GM18867 (cell line): Measurements from ENCODE around the gene UBE2M.

Experiments
- ATAC-seq: cut with Tn5 transposase; IDR thresholded peaks from one replicate; pipeline ENCODE4 v1.9.1; 2021; ENCODE audit warnings: mild to moderate bottlenecking, moderate library complexity; ENCODE audit not compliant: unreplicated experiment

The UBE2M gene

GRCh38 chr19:58571575-58571947 is 13.2 kb upstream of the UBE2M start:
- ATAC-seq = no peak

- ATAC-seq = no peak
These were observed 12.6 kb upstream of the UBE2M start for GRCh38 chr19:58570770-58571574.

- ATAC-seq = no peak
These were observed 11.7 kb upstream of the UBE2M start for GRCh38 chr19:58569943-58570670.

DNA sequence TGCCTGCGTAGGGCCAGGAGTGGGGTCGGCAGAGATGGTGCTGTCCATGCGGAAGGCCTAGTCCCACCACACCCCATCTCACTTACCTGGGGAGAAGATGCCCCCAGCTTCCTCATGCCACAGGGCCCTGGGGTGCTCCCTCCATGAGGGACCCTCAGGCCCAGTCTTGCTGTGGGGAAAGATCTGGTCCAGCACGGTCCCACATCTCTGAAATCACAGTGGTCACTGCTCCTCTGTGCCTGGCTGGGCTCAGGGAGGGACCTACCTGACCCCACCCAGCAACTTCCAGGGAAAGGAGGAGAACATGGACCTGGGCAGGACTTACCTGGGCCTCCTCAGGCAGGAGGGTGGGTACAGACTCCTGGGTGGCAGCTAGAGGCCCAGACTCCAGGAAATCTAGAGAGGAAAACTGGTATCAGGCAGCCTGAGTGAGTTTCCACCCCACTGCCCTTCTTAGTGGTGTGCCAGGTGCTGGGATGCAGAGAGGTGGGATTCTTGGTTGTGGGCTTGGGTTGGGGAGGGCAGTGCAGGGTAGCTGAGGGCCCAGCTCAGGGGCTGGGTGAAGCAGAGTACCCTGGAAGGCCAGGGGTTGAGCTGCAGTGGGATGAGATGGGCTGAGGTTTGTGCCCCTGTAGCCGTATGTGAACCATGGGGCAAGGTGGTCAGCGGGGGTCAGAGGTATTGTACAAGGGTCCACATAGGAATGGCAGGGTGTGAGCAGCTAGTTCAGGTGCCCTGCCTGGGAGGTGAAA is 11.0 kb upstream of the UBE2M start:
- no peak for ATAC-seq

- no peak for ATAC-seq
These were observed 10.2 kb upstream of the UBE2M start for GRCh38 chr19:58568453-58569130.

DNA sequence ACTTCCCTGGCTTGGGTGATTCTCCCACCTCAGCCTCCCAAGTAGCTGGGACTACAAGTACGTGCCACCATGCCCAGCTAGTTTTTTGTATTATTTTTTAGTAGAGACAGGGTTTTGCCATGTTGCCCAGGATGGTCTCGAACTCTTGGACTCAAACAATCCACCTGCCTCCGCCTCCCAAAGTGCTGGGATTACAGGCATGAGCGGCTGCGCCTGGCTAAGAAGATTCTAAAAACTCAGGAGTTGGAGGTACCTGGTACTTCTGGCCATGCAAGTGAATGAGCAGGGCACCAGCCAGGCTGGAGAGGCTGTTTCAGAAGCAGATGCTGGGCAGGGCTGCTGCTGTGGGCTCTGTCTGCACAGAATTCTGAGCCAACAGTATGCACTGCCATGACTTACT is 8.6 kb upstream of the UBE2M start:
- no peak for ATAC-seq

GRCh38 chr19:58563823-58564222 is 5.4 kb upstream of the UBE2M start:
- no peak for ATAC-seq

- no peak for ATAC-seq
These were observed 4.7 kb upstream of the UBE2M start for GRCh38 chr19:58563034-58563573.

DNA sequence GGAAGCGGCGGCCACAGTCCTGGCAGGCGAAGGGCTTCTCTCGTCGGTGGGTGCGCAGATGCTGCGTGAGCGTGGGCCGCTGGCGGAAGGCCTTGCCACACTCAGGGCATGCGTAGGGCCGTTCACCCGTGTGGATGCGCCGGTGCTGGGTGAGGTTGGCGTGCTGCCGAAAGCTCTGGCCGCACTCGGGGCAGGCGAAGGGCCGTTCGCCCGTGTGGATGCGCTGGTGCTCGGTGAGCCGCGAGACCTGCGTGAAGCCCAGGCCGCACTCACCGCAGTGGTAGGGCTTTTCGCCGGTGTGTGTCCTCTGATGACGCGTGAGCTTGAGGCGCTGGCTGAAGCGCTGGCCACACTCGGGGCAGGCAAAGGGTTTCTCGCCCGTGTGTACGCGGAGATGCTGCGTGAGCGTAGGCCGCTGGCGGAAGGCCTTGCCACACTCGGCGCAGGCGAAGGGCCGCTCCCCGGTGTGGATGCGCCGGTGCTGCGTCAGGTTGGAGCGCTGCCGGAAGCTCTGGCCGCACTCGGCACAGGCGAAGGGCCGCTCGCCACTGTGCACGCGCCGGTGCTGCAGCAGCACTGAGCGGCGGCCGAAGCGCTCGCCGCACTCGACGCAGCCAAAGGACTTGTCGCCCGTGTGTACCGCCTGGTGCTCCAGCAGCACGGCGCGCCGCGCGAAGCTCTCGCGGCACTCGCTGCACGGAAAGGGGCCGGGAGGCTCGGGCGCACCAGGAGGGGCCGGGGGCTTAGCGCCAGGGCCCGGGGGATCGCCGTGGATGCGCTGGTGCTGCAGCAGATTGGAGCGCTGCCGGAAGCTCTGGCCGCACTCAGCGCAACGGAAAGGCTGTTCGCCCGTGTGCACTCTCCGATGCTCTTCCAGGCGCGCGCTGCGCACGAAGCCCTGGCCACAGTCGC is 4.0 kb upstream of the UBE2M start:
- ATAC-seq = no peak

GRCh38 chr19:58561373-58562121 is 3.1 kb upstream of the UBE2M start:
- no peak for ATAC-seq

DNA sequence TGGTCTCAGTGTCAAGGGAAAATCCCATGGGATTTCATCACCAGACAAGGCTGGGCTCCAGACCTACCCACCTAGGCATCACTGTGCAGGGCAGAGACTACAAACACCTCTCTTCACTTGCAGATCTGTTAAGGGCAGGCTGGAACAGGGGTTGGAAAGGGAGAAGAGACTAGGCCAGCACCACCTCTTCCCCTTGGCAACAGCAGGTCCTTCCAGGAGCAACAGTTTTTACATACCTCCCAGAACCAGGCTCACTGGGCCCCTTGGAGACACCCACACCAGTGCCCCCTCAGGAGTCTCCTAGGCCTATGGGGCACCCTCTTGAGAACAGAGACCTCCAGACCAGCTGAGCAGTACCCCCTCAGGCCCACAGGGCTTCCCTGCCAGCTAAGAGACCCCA is 2.5 kb upstream of the UBE2M start:
- ATAC-seq = no peak

- ATAC-seq = no peak
These were observed 1.8 kb upstream of the UBE2M start for GRCh38 chr19:58560007-58560887.

- peak; percentile 26 for ATAC-seq
These were observed 1.0 kb upstream of the UBE2M start for GRCh38 chr19:58559275-58560006.

DNA sequence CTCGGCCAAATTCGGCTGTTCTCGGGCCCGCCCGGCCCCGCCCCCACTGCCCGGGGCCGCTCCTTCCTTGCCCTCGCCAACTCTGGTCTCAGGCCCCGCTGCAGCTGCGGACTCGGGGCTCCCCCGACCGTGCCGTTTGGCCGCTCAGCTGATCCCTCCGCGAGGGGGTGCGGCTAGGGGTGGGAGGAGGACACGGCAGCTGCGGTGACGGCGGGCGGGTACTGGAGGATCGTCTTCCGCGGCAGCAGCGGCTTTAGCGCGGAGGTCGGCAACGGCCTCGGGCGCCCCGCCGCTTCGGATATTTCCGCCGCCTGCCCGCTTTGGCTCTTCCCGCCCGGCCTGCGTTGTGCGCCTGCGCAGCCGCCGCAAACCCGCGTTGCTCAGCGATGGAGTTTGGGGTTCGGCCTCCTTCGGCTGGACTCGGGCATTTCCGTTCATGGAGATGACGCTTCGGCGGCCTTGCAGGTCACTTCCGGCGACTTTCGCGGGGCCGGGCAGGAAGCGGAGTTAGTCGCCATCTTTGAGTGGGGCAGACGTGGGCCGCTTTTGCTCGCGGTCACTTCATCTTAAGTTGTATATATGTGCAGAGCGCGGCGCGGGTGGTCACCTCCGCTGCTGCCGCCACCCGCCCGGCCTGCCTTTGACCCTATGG is 338 bp upstream of the UBE2M start:
- ATAC-seq = peak; percentile 50

- ATAC-seq = no peak
These were observed 968 bp downstream of the UBE2M start for GRCh38 chr19:58557221-58558065.

GRCh38 chr19:58556622-58557220 is 1.7 kb downstream of the UBE2M start:
- no peak for ATAC-seq
